SK-N-SH (cell line): ENCODE results near the gene NANOS3. TPM values are rescaled to one million over a fixed set of nuclear protein-coding genes. Genes with fewer than 3 reads are reported as not detected.

Source experiments
- CTCF ChIA-PET: fragments of 300-600, 350-600 bp; formaldehyde crosslinking; extraction: SDS; loops from one replicate; lab custom pipeline; 2021; lab: Yijun Ruan, JAX
- POLR2A ChIA-PET: fragments of 350-600 bp; sonication (Branson Sonifier 250); formaldehyde crosslinking; extraction: SDS; loops from one replicate; lab custom pipeline; 2020; ENCODE audit warnings: antibody characterized with exemption, inconsistent platforms; lab: Yijun Ruan, JAX
- DNase-seq: peaks from one replicate; pipeline ENCODE4 v3.0.0; 2012
- H2AFZ ChIP-seq: fragments of 200-600 bp; sonication (generic); 2 replicates; pipeline ENCODE4 v1.8.1; 2016; ENCODE audit warnings: antibody characterized with exemption, mild to moderate bottlenecking, low read depth
- H3F3A ChIP-seq: fragments of 200-600 bp; sonication (generic); replicated peaks from 2 replicates; pipeline ENCODE3; 2016; ENCODE audit warnings: antibody characterized with exemption, mild to moderate bottlenecking; ENCODE audit not compliant: insufficient read depth
- H3K27ac ChIP-seq, 2 experiments: fragments of 200-500 bp in 1 of 2; fragments of 200-600 bp in 1 of 2; sonication (Bioruptor generic) in 1 of 2; sonication (generic), shearing (Covaris generic) in 1 of 2; 2 replicates each; pipeline versions ENCODE4 v1.5.1 to v1.6.1; 2014 to 2016; ENCODE audit warnings: low read depth in 2 of 2, inconsistent platforms in 1 of 2, low read length in 1 of 2, mild to moderate bottlenecking in 1 of 2, mixed read lengths in 1 of 2
- H3K27me3 ChIP-seq: fragments of 200-600 bp; sonication (generic), shearing (Covaris generic); 2 replicates; pipeline ENCODE4 v1.6.1; 2016; ENCODE audit warnings: mixed run types; ENCODE audit not compliant: insufficient read depth
- H3K36me3 ChIP-seq, 2 experiments: fragments of 200-500 bp in 1 of 2; fragments of 200-600 bp in 1 of 2; sonication (Bioruptor generic) in 1 of 2; sonication (generic) in 1 of 2; replicated peaks in 1 of 2; 2 replicates each; pipeline versions ENCODE3 to v1.5.1; 2014 to 2016; ENCODE audit warnings: low read length in 1 of 2, mild to moderate bottlenecking in 1 of 2; ENCODE audit not compliant: insufficient read depth in 2 of 2, control insufficient read depth in 1 of 2
- H3K4me1 ChIP-seq, 2 experiments: fragments of 200-500 bp in 1 of 2; fragments of 200-600 bp in 1 of 2; sonication (Bioruptor generic) in 1 of 2; sonication (generic), shearing (Covaris generic) in 1 of 2; 2 replicates each; pipeline versions ENCODE4 v1.5.1 to v1.6.1; 2014 to 2016; ENCODE audit warnings: low read depth in 1 of 2, low read length in 1 of 2, mixed run types in 1 of 2; ENCODE audit not compliant: insufficient read depth in 2 of 2, control insufficient read depth in 1 of 2
- H3K4me2 ChIP-seq: fragments of 200-600 bp; sonication (generic), shearing (Covaris generic); 2 replicates; pipeline ENCODE4 v1.6.1; 2017; ENCODE audit warnings: mixed run types
- H3K4me3 ChIP-seq, 2 experiments: fragments of 200-500 bp in 1 of 2; fragments of 200-600 bp in 1 of 2; sonication (Bioruptor generic) in 1 of 2; sonication (generic), shearing (Covaris generic) in 1 of 2; 2 replicates each; pipeline versions ENCODE4 v1.5.1 to v1.8.1; 2014 to 2016; ENCODE audit warnings: low read depth in 2 of 2, inconsistent platforms in 1 of 2, low read length in 1 of 2, mild to moderate bottlenecking in 1 of 2, mixed read lengths in 1 of 2, moderate library complexity in 1 of 2
- H3K79me2 ChIP-seq: fragments of 200-600 bp; sonication (generic); 2 replicates; pipeline ENCODE4 v1.8.1; 2017; ENCODE audit warnings: mild to moderate bottlenecking; ENCODE audit not compliant: insufficient read depth
- H3K9ac ChIP-seq: fragments of 200-600 bp; sonication (generic); 2 replicates; pipeline ENCODE4 v1.6.1; 2017; ENCODE audit warnings: mixed run types
- H3K9me2 ChIP-seq: fragments of 200-600 bp; sonication (generic); 2 replicates; pipeline ENCODE4 v1.6.1; 2017; ENCODE audit warnings: mixed run types
- H3K9me3 ChIP-seq: fragments of 200-600 bp; sonication (generic); 2 replicates; pipeline ENCODE4 v1.6.1; 2017; ENCODE audit warnings: mixed run types, mild to moderate bottlenecking, moderate library complexity
- H4K20me1 ChIP-seq: fragments of 200-600 bp; sonication (generic); 2 replicates; pipeline ENCODE4 v1.6.1; 2017; ENCODE audit warnings: mild to moderate bottlenecking, mixed run types; ENCODE audit not compliant: insufficient read depth
- CHD2 ChIP-seq: fragments of 150-350 bp; IDR thresholded peaks from 2 replicates; pipeline ENCODE4 v1.6.1; 2018; ENCODE audit warnings: low read length; ENCODE audit not compliant: partially characterized antibody
- ELF1 ChIP-seq: IDR thresholded peaks from 2 replicates; pipeline ENCODE4 v1.4.0; 2012
- EP300 ChIP-seq, 2 experiments: IDR thresholded peaks; 2 replicates each; pipeline versions ENCODE4 v1.4.0 to v1.6.1; 2012; ENCODE audit warnings: borderline replicate concordance in 1 of 2, low read depth in 1 of 2, low read length in 1 of 2
- EZH2phosphoT487 ChIP-seq: fragments of 200-600 bp; sonication (generic); IDR thresholded peaks from 2 replicates; pipeline ENCODE4 v1.6.1; 2017; ENCODE audit warnings: low read depth, mixed run types, mild to moderate bottlenecking, antibody characterized with exemption, moderate library complexity, borderline replicate concordance
- FOSL2 ChIP-seq: IDR thresholded peaks from 2 replicates; pipeline ENCODE4 v1.4.0; 2012; ENCODE audit warnings: low read depth, mild to moderate bottlenecking, moderate library complexity, borderline replicate concordance
- GATA2 ChIP-seq: sonication (generic); formaldehyde crosslinking; IDR thresholded peaks from 2 replicates; pipeline ENCODE4 v1.5.0; 2020; ENCODE audit warnings: mild to moderate bottlenecking, missing genetic modification reagents
- IRF3 ChIP-seq: fragments of 150-350 bp; IDR thresholded peaks from 2 replicates; pipeline ENCODE4 v1.6.1; 2016; ENCODE audit warnings: mild to moderate bottlenecking, low read depth, low read length
- JUND ChIP-seq: IDR thresholded peaks from 2 replicates; pipeline ENCODE4 v1.4.0; 2012
- RAD21 ChIP-seq: IDR thresholded peaks from 2 replicates; pipeline ENCODE4 v1.6.1; 2012; ENCODE audit warnings: mild to moderate bottlenecking, low read length
- REST ChIP-seq: IDR thresholded peaks from 2 replicates; pipeline ENCODE4 v1.6.1; 2012; ENCODE audit warnings: mild to moderate bottlenecking, low read depth, low read length, moderate library complexity
- SMC3 ChIP-seq: IDR thresholded peaks from 2 replicates; pipeline ENCODE4 v1.6.1; 2012; ENCODE audit warnings: low read depth, low read length, improper control_type of control experiment
- YY1 ChIP-seq: IDR thresholded peaks from 2 replicates; pipeline ENCODE4 v1.4.0; 2012; ENCODE audit warnings: low read depth, mild to moderate bottlenecking
- WGBS: methylation state at CpG from one replicate; pipeline ENCODE4 v1.1.6; 2017; ENCODE audit warnings: low lambda C conversion rate; 5-methylcytosine and 5-hydroxymethylcytosine counted together
- polyA plus RNA-seq, 3 experiments: library from polyadenylated mRNA; depleted of rRNA; stranded (reverse); fragments of >200 nt; gene quantifications; 2 replicates each; pipeline ENCODE4 v1.2.3, GENCODE V29; 2012

Gene NANOS3
- polyA plus RNA-seq, 1 of the 3 experiments (the other 2 are of a cell fraction) = 0.53 TPM

DNA sequence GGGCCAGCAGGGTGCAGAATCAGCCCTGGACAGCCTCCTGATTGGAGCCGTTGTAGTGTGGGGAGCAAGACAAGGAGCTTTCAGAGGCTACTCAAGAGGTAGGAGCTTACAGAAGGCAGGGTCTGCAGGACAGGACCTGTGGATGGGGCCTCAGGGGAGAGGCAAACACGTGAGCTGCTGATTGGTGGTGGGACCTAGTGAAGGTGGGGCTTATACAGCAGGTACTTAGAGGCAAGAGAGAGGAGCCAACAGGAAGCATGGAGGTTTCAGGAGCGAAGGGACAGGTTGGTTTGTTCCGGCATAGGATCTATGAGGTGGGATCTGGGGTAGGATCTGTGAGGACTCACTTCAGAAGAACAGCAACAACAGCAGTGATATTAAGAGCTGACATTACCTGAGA, 49.3 kb upstream of the NANOS3 start:
- H3K79me2 ChIP-seq = no peaks in the 10 kb centered on the region; the same call in 1 of the 2 replicates
- H4K20me1 ChIP-seq = peaks cover 65% of the 10 kb centered on the region
- TF ChIP-seq IRF3 = no peak
- TF ChIP-seq FOSL2 = no peak
- no peak for TF ChIP-seq EP300 (IDR thresholded peaks at IDR 0.05; ENCODE audit: borderline replicate concordance in 1 of 2, low read depth in 1 of 2, low read length in 1 of 2)
- no peak for TF ChIP-seq GATA2 (CRISPR knock-in tag)
- TF ChIP-seq CHD2 = no peak
- no peak for TF ChIP-seq ELF1
- TF ChIP-seq EZH2phosphoT487 = no peak
- TF ChIP-seq YY1 = no peak
- no peak for TF ChIP-seq RAD21
- no peak for TF ChIP-seq SMC3
- no peak for TF ChIP-seq JUND
- no peak for TF ChIP-seq REST
- WGBS = 91% methylated on average over 4 of the region's 4 CpGs
- no peak overlapping the region for H3K27ac ChIP-seq
- H3K4me1 ChIP-seq = peaks cover 0 to 7% of the 10 kb centered on the region in 2 experiments; a peak in 1 of 4 replicates
- H3K9me3 ChIP-seq = no peaks in the 10 kb centered on the region
- no peaks in the 10 kb centered on the region for H3K27me3 ChIP-seq
- H2AFZ ChIP-seq = no peak overlapping the region
- no peak for DNase-seq
- H3K4me3 ChIP-seq = no peak overlapping the region
- H3K9ac ChIP-seq = no peak overlapping the region
- peaks cover 23 to 34% of the 10 kb centered on the region in 2 experiments for H3K36me3 ChIP-seq
- CTCF ChIA-PET = interaction anchor here (1.0 to 1.9 kb wide), 2 partner anchors 31 to 35 kb away, joined by 3 to 6 read pairs; no protein-coding TSS in a partner anchor
- no peaks in the 10 kb centered on the region for H3K9me2 ChIP-seq
- H3K4me2 ChIP-seq = no peak overlapping the region
- H3F3A ChIP-seq = peaks cover 67% of the 10 kb centered on the region
- POLR2A ChIA-PET = interaction anchor here (1.2 kb wide), 1 partner anchor 11 kb away, joined by 5 read pairs; no protein-coding TSS in a partner anchor
